H1 (cell line): Measurements from ENCODE around the gene NCOA1. TPM values are rescaled to one million over a fixed set of nuclear protein-coding genes. Genes with fewer than 3 reads are reported as not detected.

Source experiments
- CTCF ChIA-PET: fragments of 300-600 bp; sonication (Branson Sonifier 250); formaldehyde crosslinking; loops from one replicate; lab custom pipeline; 2021; ENCODE audit not compliant: partially characterized antibody; lab: Charles Lee
- POLR2A ChIA-PET: fragments of 300-600 bp; sonication (Branson Sonifier 250); formaldehyde crosslinking; loops from one replicate; lab custom pipeline; 2021; ENCODE audit warnings: inconsistent platforms; ENCODE audit not compliant: partially characterized antibody; lab: Charles Lee
- DNase-seq, 2 experiments: peaks; one replicate each; pipeline versions ENCODE4 v3.0.0 to v3.0.0-alpha.2; 2010 to 2022; ENCODE audit warnings: low spot score in 2 of 2, low read depth in 1 of 2, mixed read lengths in 1 of 2
- FAIRE-seq: peaks from 2 replicates; lab custom pipeline; 2011; peaks lifted over from hg19 to GRCh38; lab: Jason Lieb, UNC
- H2AFZ ChIP-seq: 2 replicates; pipeline ENCODE4 v1.8.1; 2012; ENCODE audit warnings: low read length, inconsistent platforms
- H2AK5ac ChIP-seq: 2 replicates; pipeline ENCODE4 v1.6.1; 2013; ENCODE audit warnings: low read depth, low read length
- H2BK120ac ChIP-seq: replicated peaks from 2 replicates; pipeline ENCODE3; 2013; ENCODE audit warnings: low read depth, low read length, inconsistent platforms
- H2BK12ac ChIP-seq: 2 replicates; pipeline ENCODE4 v1.6.1; 2013; ENCODE audit warnings: low read depth, low read length
- H2BK15ac ChIP-seq: 2 replicates; pipeline ENCODE4 v1.6.1; 2013; ENCODE audit warnings: low read length
- H2BK20ac ChIP-seq: 2 replicates; pipeline ENCODE4 v1.6.1; 2013; ENCODE audit warnings: low read length
- H2BK5ac ChIP-seq: 2 replicates; pipeline ENCODE4 v1.6.1; 2013; ENCODE audit warnings: low read depth, low read length
- H3K14ac ChIP-seq: 2 replicates; pipeline ENCODE4 v1.6.1; 2013; ENCODE audit warnings: inconsistent platforms; ENCODE audit not compliant: insufficient read length
- H3K18ac ChIP-seq: 2 replicates; pipeline ENCODE4 v1.6.1; 2013; ENCODE audit warnings: low read length; ENCODE audit errors: extremely low read depth
- H3K23ac ChIP-seq: 2 replicates; pipeline ENCODE4 v1.6.1; 2013; ENCODE audit warnings: inconsistent platforms; ENCODE audit not compliant: insufficient read length
- H3K23me2 ChIP-seq: 2 replicates; pipeline ENCODE4 v1.6.1; 2013; ENCODE audit warnings: low read depth, low read length
- H3K27ac ChIP-seq: 2 replicates; pipeline ENCODE4 v1.6.1; 2011; ENCODE audit warnings: low read depth, low read length, inconsistent platforms
- H3K27me3 ChIP-seq, 4 experiments: replicated peaks in 1 of 4; 1 replicate in 1 of 4; 2 replicates in 3 of 4; pipeline versions ENCODE4 v1.6.1 to v1.8.1; 2011 to 2013; ENCODE audit warnings: low read length in 3 of 4, mild to moderate bottlenecking in 3 of 4, inconsistent platforms in 2 of 4, mixed read lengths in 2 of 4, moderate library complexity in 1 of 4; ENCODE audit not compliant: control insufficient read depth in 3 of 4, insufficient read depth in 3 of 4; ENCODE audit errors: extremely low read depth in 1 of 4
- H3K36me3 ChIP-seq, 4 experiments: 2 replicates each; pipeline versions ENCODE4 v1.6.1 to v1.8.1; 2011 to 2013; ENCODE audit warnings: mild to moderate bottlenecking in 4 of 4, low read length in 3 of 4, moderate library complexity in 2 of 4, control low read depth in 1 of 4, inconsistent platforms in 1 of 4; ENCODE audit not compliant: insufficient read depth in 4 of 4, control insufficient read depth in 2 of 4
- H3K4ac ChIP-seq: replicated peaks from 2 replicates; pipeline ENCODE3; 2013; ENCODE audit warnings: low read length, low read depth, mixed read lengths, inconsistent platforms; ENCODE audit not compliant: insufficient read length
- H3K4me1 ChIP-seq, 4 experiments: replicated peaks in 1 of 4; 1 replicate in 1 of 4; 2 replicates in 3 of 4; pipeline versions ENCODE4 v1.6.1 to v1.8.1; 2011 to 2013; ENCODE audit warnings: low read length in 3 of 4, inconsistent platforms in 2 of 4, mixed read lengths in 1 of 4; ENCODE audit not compliant: insufficient read depth in 4 of 4, control insufficient read depth in 3 of 4
- H3K4me2 ChIP-seq, 2 experiments: 2 replicates each; pipeline versions ENCODE4 v1.6.1 to v1.8.1; 2011 to 2013; ENCODE audit warnings: low read depth in 2 of 2, low read length in 2 of 2, control low read depth in 1 of 2, inconsistent platforms in 1 of 2, mild to moderate bottlenecking in 1 of 2; ENCODE audit not compliant: insufficient read depth in 1 of 2
- H3K4me3 ChIP-seq, 4 experiments: fragments of 200-600, 300-600 bp in 1 of 4; sonication (generic), shearing (Covaris generic), sonication (Bioruptor Twin) in 1 of 4; 2 replicates each; pipeline versions ENCODE4 v1.5.1 to v1.8.1; 2011 to 2016; ENCODE audit warnings: low read length in 4 of 4, low read depth in 3 of 4, control low read depth in 2 of 4, inconsistent platforms in 2 of 4, mild to moderate bottlenecking in 2 of 4, mixed read lengths in 1 of 4, moderate library complexity in 1 of 4; ENCODE audit not compliant: insufficient read depth in 2 of 4; ENCODE audit errors: extremely low read depth in 1 of 4
- H3K56ac ChIP-seq: replicated peaks from 2 replicates; pipeline ENCODE3; 2013; ENCODE audit warnings: low read depth, mild to moderate bottlenecking, mixed read lengths, low read length, inconsistent platforms; ENCODE audit not compliant: insufficient read length
- H3K79me1 ChIP-seq: 2 replicates; pipeline ENCODE4 v1.6.1; 2013; ENCODE audit warnings: low read depth, low read length, control low read depth
- H3K79me2 ChIP-seq, 2 experiments: 2 replicates each; pipeline versions ENCODE4 v1.6.1 to v1.8.1; 2012 to 2013; ENCODE audit warnings: low read length in 2 of 2, mild to moderate bottlenecking in 2 of 2, inconsistent platforms in 1 of 2; ENCODE audit not compliant: insufficient read depth in 2 of 2, control insufficient read depth in 1 of 2
- H3K9ac ChIP-seq, 4 experiments: replicated peaks in 1 of 4; 1 replicate in 1 of 4; 2 replicates in 3 of 4; pipeline versions ENCODE4 v1.6.1 to v1.8.1; 2011 to 2013; ENCODE audit warnings: low read depth in 3 of 4, low read length in 3 of 4, control low read depth in 2 of 4, mild to moderate bottlenecking in 2 of 4, moderate library complexity in 2 of 4, inconsistent platforms in 1 of 4; ENCODE audit errors: extremely low read depth in 1 of 4
- H3K9me3 ChIP-seq, 2 experiments: 2 replicates each; pipeline versions ENCODE4 v1.6.1 to v1.8.1; 2012 to 2013; ENCODE audit warnings: mild to moderate bottlenecking in 2 of 2, moderate library complexity in 2 of 2, control low read depth in 1 of 2, inconsistent platforms in 1 of 2, low read depth in 1 of 2, low read length in 1 of 2, mixed read lengths in 1 of 2; ENCODE audit not compliant: insufficient read depth in 2 of 2
- H4K20me1 ChIP-seq, 2 experiments: replicated peaks in 1 of 2; 2 replicates each; pipeline versions ENCODE3 to v1.8.1; 2011 to 2013; ENCODE audit warnings: inconsistent platforms in 2 of 2, low read length in 2 of 2, mild to moderate bottlenecking in 1 of 2; ENCODE audit not compliant: insufficient read depth in 2 of 2, control insufficient read depth in 1 of 2
- H4K5ac ChIP-seq: 2 replicates; pipeline ENCODE4 v1.6.1; 2013; ENCODE audit warnings: low read length, low read depth, mixed read lengths, inconsistent platforms; ENCODE audit not compliant: insufficient read length
- H4K8ac ChIP-seq: 2 replicates; pipeline ENCODE4 v1.8.0; 2013; ENCODE audit warnings: mild to moderate bottlenecking, moderate library complexity, low read length, inconsistent platforms; ENCODE audit not compliant: insufficient read depth; ENCODE audit errors: extremely low read depth
- H4K91ac ChIP-seq: replicated peaks from 2 replicates; pipeline ENCODE3; 2013; ENCODE audit warnings: low read length, mixed read lengths, inconsistent platforms; ENCODE audit not compliant: insufficient read length
- ASH2L ChIP-seq: fragments of 200-600, 300-600 bp; sonication (generic); IDR thresholded peaks from one replicate; pipeline ENCODE4 v1.7.1; 2017; ENCODE audit warnings: low read length
- ATF3 ChIP-seq: IDR thresholded peaks from 2 replicates; pipeline ENCODE4 v1.6.1; 2011; ENCODE audit warnings: low read depth, mild to moderate bottlenecking, low read length; ENCODE audit not compliant: insufficient read depth
- EP300 ChIP-seq, 2 experiments: IDR thresholded peaks; 1 replicate in 1 of 2; 2 replicates in 1 of 2; pipeline ENCODE4 v1.6.1; 2011 to 2012; ENCODE audit warnings: low read depth in 2 of 2, low read length in 2 of 2, mild to moderate bottlenecking in 2 of 2, borderline replicate concordance in 1 of 2, inconsistent platforms in 1 of 2, moderate library complexity in 1 of 2
- GABPA ChIP-seq: IDR thresholded peaks from 2 replicates; pipeline ENCODE4 v1.6.1; 2011; ENCODE audit warnings: mild to moderate bottlenecking, low read length, moderate library complexity, borderline replicate concordance; ENCODE audit not compliant: insufficient read depth
- MAFK ChIP-seq: IDR thresholded peaks from 2 replicates; pipeline ENCODE4 v1.6.1; 2012; ENCODE audit warnings: low read depth, mild to moderate bottlenecking, improper control_type of control experiment, low read length
- PHF8 ChIP-seq: fragments of 200-600 bp; sonication (generic); conservative IDR thresholded peaks from 2 replicates; pipeline ENCODE4 v1.7.1; 2012; ENCODE audit warnings: low read depth, mild to moderate bottlenecking, inconsistent platforms, low read length, moderate library complexity
- RBBP5 ChIP-seq: IDR thresholded peaks from 2 replicates; pipeline ENCODE4 v1.7.1; 2012; ENCODE audit warnings: low read depth, mild to moderate bottlenecking, inconsistent platforms, low read length, moderate library complexity, borderline replicate concordance
- RFX5 ChIP-seq: IDR thresholded peaks from 2 replicates; pipeline ENCODE4 v1.6.1; 2011; ENCODE audit warnings: low read depth, low read length, improper control_type of control experiment, borderline replicate concordance
- SUZ12 ChIP-seq: fragments of 200-600 bp; sonication (generic); IDR thresholded peaks from 2 replicates; pipeline ENCODE4 v1.6.1; 2012; ENCODE audit warnings: mild to moderate bottlenecking, inconsistent platforms, low read length, moderate library complexity, mixed read lengths
- TEAD4 ChIP-seq: IDR thresholded peaks from 2 replicates; pipeline ENCODE4 v1.6.1; 2012; ENCODE audit warnings: low read depth, low read length, inconsistent platforms, mixed read lengths
- WGBS, 2 experiments: shearing (Covaris generic) in 1 of 2; methylation state at CpG; one replicate each; pipeline versions ENCODE4 v1.1.6 to v1.1.7; 2013 to 2015; ENCODE audit warnings: low lambda C conversion rate in 2 of 2, mixed read lengths in 2 of 2, inconsistent platforms in 1 of 2, low coverage in 1 of 2, missing lambda C conversion rate in 1 of 2; ENCODE audit not compliant: insufficient replicate concordance in 2 of 2, insufficient coverage in 1 of 2, insufficient read length in 1 of 2; ENCODE audit errors: extremely low coverage in 1 of 2, missing lambda C conversion rate in 1 of 2; 5-methylcytosine and 5-hydroxymethylcytosine counted together
- polyA plus RNA-seq, 7 experiments: library from polyadenylated mRNA; depleted of rRNA in 3 of 7; stranded (reverse) in 5 of 7; unstranded in 2 of 7; fragments of >200 nt in 5 of 7; fragments of 200-250 nt in 2 of 7; gene quantifications; 1 replicate in 5 of 7; 2 replicates in 1 of 7; 4 replicates in 1 of 7; pipeline versions ENCODE4 v1.2.1 to v1.2.3, GENCODE V29; 2011 to 2013; ENCODE audit warnings: missing spikeins in 2 of 7, mixed read lengths in 2 of 7
- total RNA-seq: library from RNA; stranded (reverse); fragmentation: NEBNext Ultra II Directional; extraction: Animal tissue kit (Norgen Biotek cat#: 25700); gene quantifications from 2 replicates; pipeline ENCODE4 v1.2.1, GENCODE V29; 2021

Gene NCOA1
- total and polyA plus RNA-seq, 2 of the 8 experiments (the other 6 are each of a cell fraction or from before 2014, with no cell fraction given), result 12.8 to 17.9 TPM

- no peak overlapping the region for H4K91ac ChIP-seq
- ChIA-PET CTCF (interaction anchor here (0.6 kb wide), 1 partner anchor 128 kb away, joined by 4 read pairs; no protein-coding TSS in a partner anchor), POLR2A (no interaction called here)
- H3K23me2 ChIP-seq, result no peaks in the 10 kb centered on the region; the same call in 1 of the 2 replicates
- H4K5ac ChIP-seq, result no peak overlapping the region
- H4K8ac ChIP-seq, result no peak overlapping the region
- no peak overlapping the region; a peak in 1 of 7 replicates for H3K9ac ChIP-seq
- no peak overlapping the region for H2BK15ac ChIP-seq
- no peak for DNase-seq
- no peak overlapping the region for H3K14ac ChIP-seq
- H3K4me3 ChIP-seq, result no peak overlapping the region
- H2AK5ac ChIP-seq, result no peak overlapping the region
- H4K20me1 ChIP-seq, result no peaks in the 10 kb centered on the region
- H3K36me3 ChIP-seq, result no peaks in the 10 kb centered on the region
- H3K27ac ChIP-seq, result no peak overlapping the region
- WGBS, 2 experiments, result 76% methylated on average over 1 of the region's 1 CpG; no CpG with 5 or more reads in 1 of the 2 experiments
- H3K4me1 ChIP-seq, result no peaks in the 10 kb centered on the region
- no peak overlapping the region for H3K56ac ChIP-seq
- FAIRE-seq, result no peak
- H3K27me3 ChIP-seq, result no peaks in the 10 kb centered on the region
- no peak overlapping the region for H3K23ac ChIP-seq
- H2BK20ac ChIP-seq, result no peak overlapping the region
- no peak overlapping the region for H2BK5ac ChIP-seq
- H3K4me2 ChIP-seq, result no peak overlapping the region
- no peak overlapping the region for H3K18ac ChIP-seq
- H3K79me2 ChIP-seq, result 0 out of 4 replicates have a peak, but pooled peaks cover 0 to 2% of the 10 kb centered on the region in 2 experiments
- 0 out of 2 replicates have a peak, but pooled peaks cover 2% of the 10 kb centered on the region for H3K79me1 ChIP-seq
- H2BK120ac ChIP-seq, result no peak overlapping the region
- no peak overlapping the region for H3K4ac ChIP-seq
- no peak overlapping the region for H2BK12ac ChIP-seq
- no peaks in the 10 kb centered on the region for H3K9me3 ChIP-seq
- H2AFZ ChIP-seq, result no peak overlapping the region
- TF ChIP-seq GABPA (no peak), EP300 (IDR thresholded peaks at IDR 0.05; ENCODE audit: borderline replicate concordance in 1 of 2, low read depth in 2 of 2, low read length in 2 of 2) (no peak), ATF3 (no peak), MAFK (no peak), ASH2L (no peak), RFX5 (no peak), PHF8 (no peak), SUZ12 (no peak), RBBP5 (no peak), TEAD4 (no peak)
Measured at GRCh38 chr2:24520175-24520574, 29.1 kb downstream of the NCOA1 start.
